ENCODE measurements around the gene PDCD11.

PDCD11 gene

GRCh38 chr10:103419101-103419500, 22.7 kb downstream of the PDCD11 start:
- no peak for DNase-seq

- no peak for DNase-seq
Measured at GRCh38 chr10:103423748-103424147, 27.3 kb downstream of the PDCD11 start.

- no peak for DNase-seq
Measured at GRCh38 chr10:103427866-103428265, 31.4 kb downstream of the PDCD11 start.

GRCh38 chr10:103428989-103429643, 32.7 kb downstream of the PDCD11 start:
- no peak for DNase-seq

GRCh38 chr10:103429647-103430046, 33.2 kb downstream of the PDCD11 start:
- DNase-seq, result no peak

GRCh38 chr10:103431902-103432301, 35.5 kb downstream of the PDCD11 start:
- DNase-seq, result no peak

GRCh38 chr10:103433858-103434257, 37.4 kb downstream of the PDCD11 start:
- DNase-seq, result no peak

- DNase-seq, result no peak
Measured at GRCh38 chr10:103439776-103440175, 43.4 kb downstream of the PDCD11 start.

GRCh38 chr10:103440416-103440815, 44.0 kb downstream of the PDCD11 start:
- no peak for DNase-seq

GRCh38 chr10:103441206-103441605, 44.8 kb downstream of the PDCD11 start:
- no peak for DNase-seq

- DNase-seq, result no peak
Measured at GRCh38 chr10:103441611-103442010, 45.2 kb downstream of the PDCD11 start.

GRCh38 chr10:103442031-103442461, 45.6 kb downstream of the PDCD11 start:
- no peak for DNase-seq

GRCh38 chr10:103443475-103444185, 47.2 kb downstream of the PDCD11 start:
- DNase-seq, result no peak

- no peak for DNase-seq
Measured at GRCh38 chr10:103444478-103444877, 48.1 kb downstream of the PDCD11 start.

GRCh38 chr10:103445366-103445765, 48.9 kb downstream of the PDCD11 start:
- DNase-seq, result no peak

- DNase-seq, result no peak
Measured at GRCh38 chr10:103445767-103446567, 49.5 kb downstream of the PDCD11 start.

GRCh38 chr10:103447187-103447586, 50.8 kb downstream of the PDCD11 start:
- no peak for DNase-seq

- no peak for DNase-seq
Measured at GRCh38 chr10:103448746-103449145, 52.3 kb downstream of the PDCD11 start.

GRCh38 chr10:103449208-103450144, 53.0 kb downstream of the PDCD11 start:
- DNase-seq, result no peak

GRCh38 chr10:103450201-103450695, 53.8 kb downstream of the PDCD11 start:
- DNase-seq, result no peak

- DNase-seq, result peak; percentile 40
Measured at GRCh38 chr10:103451091-103451813, 54.8 kb downstream of the PDCD11 start.

Measured in T-helper 9 cell (primary cell).